ENCODE results near the gene OR2M3.
"Not testable (repeated sequence)": the region's sequence is repeated elsewhere in the genome, so short reads cannot be mapped to it uniquely, and the experiment has no call there.

Gene OR2M3, protein sequence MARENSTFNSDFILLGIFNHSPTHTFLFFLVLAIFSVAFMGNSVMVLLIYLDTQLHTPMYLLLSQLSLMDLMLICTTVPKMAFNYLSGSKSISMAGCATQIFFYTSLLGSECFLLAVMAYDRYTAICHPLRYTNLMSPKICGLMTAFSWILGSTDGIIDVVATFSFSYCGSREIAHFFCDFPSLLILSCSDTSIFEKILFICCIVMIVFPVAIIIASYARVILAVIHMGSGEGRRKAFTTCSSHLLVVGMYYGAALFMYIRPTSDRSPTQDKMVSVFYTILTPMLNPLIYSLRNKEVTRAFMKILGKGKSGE

DNA sequence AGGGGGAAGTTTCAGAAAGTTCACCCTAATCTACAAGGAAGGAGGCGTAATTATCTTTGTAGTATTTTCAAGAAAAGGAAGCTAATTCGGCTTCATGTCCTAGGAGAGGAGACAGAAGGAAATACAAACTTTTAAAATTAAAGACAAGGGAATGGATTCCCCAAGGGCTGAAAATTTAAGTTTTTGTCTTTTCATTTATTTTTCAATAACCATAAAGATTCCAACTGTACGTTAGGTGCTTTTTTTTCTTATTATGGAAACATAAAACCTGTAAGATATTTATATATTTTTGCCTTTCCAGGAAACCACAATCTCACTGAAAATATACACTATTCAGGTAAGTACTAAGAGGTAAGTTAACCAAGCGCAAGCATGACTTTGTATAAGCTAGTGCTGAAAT is at the start of gene OR2M3:
TSS of gene OR2M3 (plus strand) at position 301 of the 400 bp plus-strand sequence. CDS start 5,803 bp downstream, outside the sequence.
- DNase-seq (ENCODE audit: low spot score): no peak

DNA sequence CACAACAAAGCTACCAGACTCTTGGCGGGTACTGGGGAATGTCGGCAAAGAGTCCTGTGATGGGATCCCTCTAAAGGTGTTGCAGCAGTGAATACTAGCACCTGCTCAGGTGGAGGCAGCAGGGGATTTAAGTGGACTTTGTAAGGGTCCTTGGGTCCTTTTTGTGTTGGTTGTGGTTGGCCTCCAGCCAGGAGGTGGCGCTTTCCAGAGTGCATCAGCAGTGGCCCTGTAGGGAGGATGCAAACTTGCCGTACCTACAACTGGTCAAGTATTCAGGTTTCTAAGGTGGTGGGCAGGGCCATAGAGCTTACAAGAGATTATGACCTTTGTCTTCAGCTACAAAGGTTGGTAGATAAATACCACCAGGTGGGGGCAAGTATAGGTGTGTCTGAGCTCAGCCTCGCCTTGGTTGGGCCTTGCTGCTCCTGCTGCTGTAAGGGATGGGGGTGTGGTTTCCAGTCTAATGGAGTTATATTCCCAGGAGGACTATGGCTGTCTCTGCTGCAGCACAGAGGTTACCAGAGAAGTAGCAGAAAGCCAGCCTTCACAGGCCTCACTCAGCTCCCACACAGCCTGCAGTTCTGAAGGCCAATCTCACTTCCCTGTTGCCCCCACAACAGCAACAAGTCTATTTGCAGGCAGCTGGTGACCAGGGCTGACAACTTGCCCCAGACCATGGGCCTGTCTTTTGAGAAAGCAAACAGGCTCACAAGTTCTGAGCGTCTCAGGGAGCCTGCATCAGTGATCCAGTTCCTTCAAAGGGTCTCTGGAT is 44.8 kb upstream of the OR2M3 start:
- no peak for DNase-seq (ENCODE audit: low spot score)

DNA sequence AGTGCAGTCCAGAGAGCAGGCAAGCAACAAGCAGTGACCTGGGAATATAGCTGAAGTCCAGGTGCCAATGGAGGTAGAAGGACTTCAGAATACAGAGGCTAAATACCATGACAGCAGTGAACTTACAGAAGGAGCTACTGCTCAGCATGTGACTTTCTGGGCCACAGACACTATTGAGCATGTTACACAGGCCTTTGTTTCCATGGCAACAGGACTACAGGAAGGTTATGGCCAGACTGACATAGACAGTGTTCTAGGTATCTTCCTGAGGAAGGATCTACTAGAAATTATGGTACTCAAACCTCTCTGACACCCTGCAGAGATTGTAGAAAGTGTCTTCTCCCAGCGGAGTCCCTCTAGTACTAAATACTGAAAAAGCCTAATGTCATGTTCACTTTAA is 41.1 kb upstream of the OR2M3 start:
- DNase-seq (ENCODE audit: low spot score): no peak

DNA sequence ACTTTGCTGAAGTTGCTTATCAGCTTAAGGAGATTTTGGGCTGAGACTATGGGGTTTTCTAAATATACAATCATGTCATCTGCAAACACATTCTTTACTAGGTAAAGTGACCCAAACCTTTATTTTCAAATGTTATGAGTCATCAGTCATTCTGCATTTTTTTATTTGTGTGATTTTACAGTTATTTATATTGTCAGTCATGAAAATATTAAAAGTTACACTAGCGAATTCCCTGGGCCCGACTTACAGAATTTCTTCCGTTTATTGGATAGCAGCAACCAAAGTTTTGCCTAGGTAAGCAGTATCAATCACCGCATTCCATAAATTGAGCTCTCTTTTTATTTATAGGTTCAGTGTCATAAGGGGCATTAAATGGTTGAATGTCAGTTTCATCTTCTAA is 38.3 kb upstream of the OR2M3 start:
- no peak for DNase-seq (ENCODE audit: low spot score)

DNA sequence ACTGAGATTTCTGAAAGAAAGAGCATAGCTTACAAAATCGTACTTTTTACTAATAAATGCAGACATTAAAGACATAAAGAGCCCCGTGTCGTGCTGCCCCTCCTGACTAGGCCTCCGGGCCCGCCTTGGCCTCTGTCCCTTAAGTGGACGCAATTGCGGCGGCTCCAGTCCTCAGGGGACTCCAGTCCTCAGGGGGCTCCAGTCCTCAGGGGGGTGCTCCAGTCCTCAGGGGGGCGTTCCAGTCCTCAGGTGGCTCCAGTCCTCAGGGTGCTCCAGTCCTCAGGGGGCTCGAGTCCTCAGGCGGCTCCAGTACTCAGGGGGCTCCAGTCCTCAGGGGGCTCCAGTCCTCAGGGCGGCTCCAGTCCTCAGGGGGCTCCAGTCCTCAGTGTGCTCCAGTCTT is 33.0 kb upstream of the OR2M3 start:
- no peak for DNase-seq (ENCODE audit: low spot score)

DNA sequence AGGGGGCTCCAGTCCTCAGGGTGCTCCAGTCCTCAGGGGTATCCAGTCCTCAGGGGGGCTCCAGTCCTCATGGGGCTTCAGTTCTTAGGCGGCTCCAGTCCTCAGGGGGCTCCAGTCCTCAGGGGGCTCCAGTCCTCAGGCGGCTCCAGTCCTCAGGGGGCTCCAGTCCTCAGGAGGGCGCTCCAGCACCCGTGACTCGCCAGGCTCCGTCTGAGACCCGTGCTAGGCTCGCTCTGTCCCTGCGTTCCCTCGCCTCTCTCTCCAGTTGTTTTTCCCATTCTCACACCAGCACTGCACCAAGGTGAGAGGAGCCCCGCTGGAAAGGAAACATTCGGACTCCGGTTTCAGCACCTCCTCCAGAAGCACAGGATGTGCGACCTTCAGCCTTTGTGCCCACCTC is 31.9 kb upstream of the OR2M3 start:
- DNase-seq (ENCODE audit: low spot score): no peak

DNA sequence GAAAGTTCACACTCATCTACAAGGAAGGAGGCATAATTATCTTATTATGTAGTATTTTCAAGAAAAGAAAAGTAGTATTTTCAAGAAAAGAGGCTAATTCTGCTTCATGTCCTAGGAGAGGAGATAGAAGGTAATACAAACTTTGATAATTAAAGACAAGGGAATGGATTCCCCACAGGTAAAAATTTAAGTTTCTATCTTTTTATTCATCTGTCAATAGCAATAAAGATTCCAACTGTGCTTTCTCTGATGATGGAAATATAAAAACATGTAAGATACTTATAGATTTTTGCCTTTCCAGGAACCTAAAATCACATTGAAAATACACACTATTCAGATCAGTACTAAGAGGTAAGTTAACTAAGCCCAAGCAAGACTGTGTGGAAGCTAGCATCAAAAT is 22.5 kb upstream of the OR2M3 start, which contains the start of gene OR2M2:
TSS of gene OR2M2 (plus strand) at position 301 of the 400 bp plus-strand sequence. CDS start 5,165 bp downstream, outside the sequence.
- no peak for DNase-seq (ENCODE audit: low spot score)

DNA sequence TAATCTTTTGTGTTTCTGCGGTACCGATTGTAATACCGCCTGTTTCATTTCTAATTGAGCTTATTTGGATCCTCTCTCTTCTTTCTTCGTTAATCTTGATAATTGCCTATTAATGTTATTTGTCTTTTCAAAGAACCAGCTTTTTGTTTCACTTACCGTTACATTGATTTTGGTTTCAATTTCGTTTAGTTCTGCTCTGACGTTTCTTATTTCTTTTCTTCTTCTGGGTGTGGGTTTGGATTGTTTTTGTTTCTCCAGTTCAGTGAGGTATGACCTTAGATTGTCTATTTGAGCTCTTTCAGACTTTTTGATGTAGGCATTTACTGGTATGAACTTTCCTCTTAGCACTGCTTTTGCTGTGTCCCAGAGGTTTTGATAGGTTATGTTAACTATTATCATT is 13.1 kb upstream of the OR2M3 start:
- DNase-seq (ENCODE audit: low spot score): no peak

DNA sequence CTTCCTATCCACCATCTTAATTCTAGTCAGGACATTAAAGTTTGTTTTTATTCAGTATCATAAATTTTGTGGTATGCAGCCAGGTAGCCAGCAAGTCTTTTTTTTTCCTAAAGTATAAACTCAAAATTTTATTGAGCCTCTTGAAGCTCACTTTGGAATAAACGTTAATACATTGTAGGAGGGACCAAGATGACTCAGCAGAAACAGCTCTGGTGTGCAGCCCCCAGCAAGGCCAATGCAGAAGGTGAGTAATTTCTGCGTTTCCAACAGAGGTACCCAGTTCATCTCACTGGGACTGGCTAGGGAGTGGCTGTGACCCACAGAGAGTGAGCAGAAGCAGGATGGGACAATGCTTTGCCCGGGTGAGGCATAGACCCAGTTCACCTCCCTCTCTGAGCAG is 9.7 kb upstream of the OR2M3 start:
- DNase-seq (ENCODE audit: low spot score): no peak

DNA sequence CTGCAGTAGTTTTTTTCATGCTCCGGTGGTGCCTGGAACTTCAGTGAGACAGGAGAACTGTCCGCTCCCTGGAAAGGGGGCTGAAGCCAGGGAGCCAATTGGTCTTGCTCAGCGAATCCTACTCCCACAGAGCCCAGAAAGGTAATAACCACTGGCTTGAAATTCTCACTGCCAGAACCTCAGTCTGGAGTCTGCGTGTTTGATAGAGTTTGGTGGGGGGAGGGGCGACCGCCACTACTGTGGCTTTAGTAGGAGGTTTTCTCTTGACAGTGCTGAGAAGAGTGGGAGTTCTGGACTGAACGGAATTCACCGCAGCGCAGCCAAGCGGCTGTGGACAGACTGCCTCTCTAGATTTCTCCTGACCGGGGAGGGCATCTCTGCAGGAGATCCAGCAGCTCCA is 8.0 kb upstream of the OR2M3 start:
- no peak for DNase-seq (ENCODE audit: low spot score)

DNA sequence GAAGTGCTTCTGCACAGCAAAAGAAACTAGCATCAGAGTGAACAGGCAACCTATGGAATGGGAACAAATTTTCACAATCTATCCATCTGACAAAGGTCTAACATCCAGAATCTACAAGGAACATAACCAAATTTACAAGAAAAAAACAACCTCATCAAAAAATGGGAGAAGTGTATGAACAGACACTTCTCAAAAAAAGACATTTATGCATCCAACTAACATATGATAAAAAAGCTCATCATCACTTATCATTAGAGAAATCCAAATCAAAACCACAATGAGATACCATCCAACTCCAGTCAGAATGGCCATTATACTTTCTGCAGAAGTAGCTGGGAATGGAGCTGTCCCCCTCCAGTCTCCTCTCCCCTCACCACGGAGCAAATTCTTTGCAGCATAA is 2.9 kb upstream of the OR2M3 start:
- DNase-seq (ENCODE audit: low spot score): no peak

DNA sequence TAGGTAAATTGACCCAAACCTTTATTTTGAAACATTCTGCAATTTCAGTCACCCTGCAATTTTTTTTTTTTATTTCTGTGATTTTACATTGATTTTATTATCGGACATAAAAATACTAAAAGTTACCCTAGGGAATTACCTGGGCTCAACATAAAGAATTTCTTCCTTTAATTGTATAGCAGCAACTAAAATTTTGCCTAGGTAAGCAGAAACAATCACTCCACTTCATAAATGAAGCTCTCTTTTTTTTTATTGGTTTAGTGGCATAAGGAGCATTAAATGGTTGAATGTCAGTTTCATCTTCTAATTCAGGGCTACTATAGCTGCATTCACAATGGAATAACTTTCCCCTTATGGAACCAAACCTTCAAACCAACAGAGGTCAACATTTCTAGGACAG is 18.8 kb downstream of the OR2M3 start:
- DNase-seq (ENCODE audit: low spot score): no peak

DNA sequence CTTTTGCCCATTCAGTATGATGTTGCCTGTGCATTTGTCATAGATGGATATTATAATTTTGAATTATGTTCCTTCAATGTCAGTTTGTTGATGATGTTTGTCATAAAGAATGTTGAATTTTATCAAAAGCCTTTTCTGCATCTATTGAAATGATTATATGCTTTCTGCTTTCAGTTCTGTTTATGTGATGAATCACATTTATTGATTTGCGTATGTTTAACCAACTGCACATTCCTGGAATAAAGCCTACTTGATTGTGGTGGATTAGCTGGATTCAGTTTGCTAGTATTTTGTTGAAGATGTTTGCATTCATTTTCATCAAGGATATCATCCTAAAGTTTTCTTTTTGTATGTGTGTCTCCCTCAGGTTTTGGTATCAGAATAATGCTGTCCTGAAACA is 28.5 kb downstream of the OR2M3 start:
- DNase-seq (ENCODE audit: low spot score): no peak

DNA sequence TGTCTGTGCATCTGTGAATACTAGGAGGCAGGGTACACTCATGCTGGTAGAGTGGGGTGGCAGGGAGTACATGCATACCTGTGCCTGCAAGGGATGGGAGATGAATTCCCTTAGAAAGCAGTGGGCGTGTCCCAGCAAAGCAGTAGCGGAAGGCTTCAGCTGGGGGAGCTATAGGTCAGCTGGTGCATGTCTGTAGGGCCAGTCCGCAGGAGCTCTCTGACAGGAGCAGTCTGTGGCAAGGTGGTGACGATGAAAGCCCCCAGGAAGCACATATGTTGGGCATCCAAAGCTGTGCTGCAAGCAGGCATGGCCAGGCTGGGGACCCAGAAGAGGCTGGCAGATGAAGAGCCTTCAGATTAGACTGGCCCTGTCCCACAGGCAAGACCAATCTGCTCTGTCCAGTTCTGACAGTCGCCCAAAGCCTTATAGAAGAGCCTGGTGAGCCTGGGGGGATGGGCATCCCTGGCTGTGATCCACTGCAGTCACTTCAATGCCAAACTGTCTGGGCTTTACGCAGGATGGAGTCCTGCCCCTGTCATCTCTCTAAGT is 32.4 kb downstream of the OR2M3 start:
- DNase-seq (ENCODE audit: low spot score): no peak

DNA sequence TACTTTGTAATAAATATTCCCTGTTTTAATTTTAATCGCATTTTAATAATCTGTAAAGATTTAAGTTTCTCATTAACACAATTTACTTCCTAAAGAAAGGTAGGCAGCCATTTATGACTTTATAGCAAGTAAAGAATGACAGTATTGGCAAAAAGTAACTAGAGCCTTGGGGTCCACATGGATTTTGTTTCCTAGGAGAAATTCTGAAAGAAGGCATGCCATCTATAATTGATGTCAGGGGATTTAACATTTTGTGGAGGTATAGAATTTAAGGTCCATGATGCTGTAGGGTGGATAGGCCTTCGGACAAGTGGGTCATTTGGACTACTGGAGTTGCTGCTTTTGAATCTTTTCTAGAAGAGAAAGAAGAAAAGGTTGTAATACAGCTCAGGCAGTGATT is 34.1 kb downstream of the OR2M3 start, which contains the start of gene OR2M4:
TSS of gene OR2M4 (plus strand) at position 301 of the 400 bp plus-strand sequence. CDS start 7,512 bp downstream, outside the sequence.
- DNase-seq (ENCODE audit: low spot score): no peak

DNA sequence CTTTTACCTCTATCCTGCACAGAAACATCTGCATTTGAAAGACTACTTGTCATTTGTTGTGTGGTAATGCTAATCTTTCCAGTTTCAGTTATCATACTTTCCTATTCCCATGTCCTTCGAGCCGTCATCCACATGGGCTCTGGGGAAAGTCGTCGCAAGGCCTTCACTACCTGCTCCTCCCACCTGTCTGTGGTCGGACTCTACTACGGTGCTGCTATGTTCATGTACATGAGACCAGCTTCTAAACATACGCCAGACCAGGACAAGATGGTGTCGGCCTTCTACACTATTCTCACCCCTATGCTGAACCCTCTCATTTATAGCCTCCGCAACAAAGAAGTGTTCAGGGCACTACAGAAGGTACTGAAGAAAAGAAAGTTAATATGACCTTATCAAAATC is 42.4 kb downstream of the OR2M3 start:
- DNase-seq (ENCODE audit: low spot score): no peak

DNA sequence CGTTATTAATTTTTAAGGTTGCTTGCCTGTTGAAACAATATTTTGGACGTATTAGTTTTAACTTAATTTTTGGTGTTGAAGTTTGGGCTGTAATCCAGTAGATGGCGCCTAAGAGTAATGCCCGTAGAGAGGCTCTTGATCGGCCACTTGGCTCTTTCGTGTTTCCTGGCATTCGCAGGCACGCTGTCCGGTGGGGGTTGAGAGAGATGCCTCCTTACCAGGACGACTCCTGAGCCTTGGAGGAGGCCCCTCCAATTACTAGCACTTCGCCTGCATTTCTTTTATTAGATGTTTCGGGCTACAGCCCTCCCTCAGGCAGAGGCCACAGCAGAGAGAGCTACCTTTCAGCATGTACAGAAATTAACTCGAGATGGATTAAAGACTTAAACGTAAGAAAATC is 46.1 kb downstream of the OR2M3 start:
- peak; percentile 32 for DNase-seq (ENCODE audit: low spot score)

DNA sequence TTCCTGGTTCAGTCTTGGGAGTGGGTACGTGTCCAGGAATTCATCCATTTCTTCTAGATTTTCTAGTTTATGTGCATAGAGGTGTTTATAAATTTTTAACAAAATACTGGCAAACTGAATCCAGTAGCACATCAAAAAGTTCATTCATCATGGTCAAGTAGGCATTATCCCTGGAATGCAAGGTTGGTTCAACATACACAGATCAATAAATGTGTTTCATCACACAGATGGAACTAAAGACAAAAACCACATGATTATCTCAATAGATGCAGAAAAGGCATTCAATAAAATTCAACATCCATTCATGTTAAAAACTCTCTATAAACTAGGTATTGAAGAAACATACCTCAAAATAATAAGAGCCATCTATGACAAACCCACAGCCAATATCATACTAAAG is 62.2 kb downstream of the OR2M3 start:
- DNase-seq (ENCODE audit: low spot score): not testable (repeated sequence)

All from kidney tubule cell (primary cell).